GM13977 (cell line): ENCODE results near the gene CYB561D2.
A peak's percentile ranks its signal among the peaks of the same experiment; 100 is the strongest.

Experiments
- DNase-seq: peaks from one replicate; pipeline ENCODE4 v3.0.0; 2012; ENCODE audit warnings: low spot score
- CTCF ChIP-seq: IDR thresholded peaks from 2 replicates; pipeline ENCODE4 v1.5.1; 2012; ENCODE audit warnings: mild to moderate bottlenecking, control low read depth; ENCODE audit not compliant: insufficient read depth; ENCODE audit errors: extremely low read depth, missing control alignments
- in situ Hi-C: fragments of 300-500 bp; cut with MboI; formaldehyde crosslinking; loops from one replicate; pipeline ENCODE4 v1.12.0; 2022; ENCODE audit warnings: low sequenced_read_pairs, low pct_unique_long_range_greater_than_20kb, mixed read lengths, inconsistent platforms; ENCODE audit not compliant: unreplicated experiment

The CYB561D2 gene

GRCh38 chr3:50365080-50365841 is 14.6 kb downstream of the CYB561D2 start:
- DNase-seq = peak; percentile 96
- in situ Hi-C loops = no loop called here
- peak; percentile 13 for TF ChIP-seq CTCF

GRCh38 chr3:50365842-50366220 is 15.2 kb downstream of the CYB561D2 start:
- in situ Hi-C loops = no loop called here
- no peak for TF ChIP-seq CTCF

GRCh38 chr3:50369012-50369670 is 18.5 kb downstream of the CYB561D2 start:
- no peak for TF ChIP-seq CTCF
- in situ Hi-C loops = no loop called here
- no peak for DNase-seq

More at GRCh38 chr3:50365842-50366220, 15.2 kb downstream of the CYB561D2 start:
- no peak for DNase-seq

GRCh38 chr3:50370594-50370993 is 19.9 kb downstream of the CYB561D2 start:
- no peak for DNase-seq
- TF ChIP-seq CTCF = no peak
- in situ Hi-C loops = no loop called here

GRCh38 chr3:50371133-50371685 is 20.5 kb downstream of the CYB561D2 start:
- in situ Hi-C loops = no loop called here
- TF ChIP-seq CTCF = no peak
- no peak for DNase-seq

- in situ Hi-C loops = no loop called here
- no peak for DNase-seq
Observed at GRCh38 chr3:50372349-50372748, 21.7 kb downstream of the CYB561D2 start.

More at GRCh38 chr3:50372349-50372748, 21.7 kb downstream of the CYB561D2 start:
- TF ChIP-seq CTCF = no peak
